Smooth muscle cell of the brain vasculature (primary cell): ENCODE data around the gene SMC3.
A peak's percentile ranks its signal among the peaks of the same experiment; 100 is the strongest.
"Not testable (repeated sequence)": the region's sequence is repeated elsewhere in the genome, so short reads cannot be mapped to it uniquely, and the experiment has no call there.

Experiments
- DNase-seq: peaks from one replicate; pipeline ENCODE4 v3.0.0-alpha.2; 2012; ENCODE audit warnings: low read depth, low spot score

The SMC3 gene

GRCh38 chr10:110625356-110625894 lies 57.9 kb downstream of the SMC3 start:
- no peak for DNase-seq

DNA sequence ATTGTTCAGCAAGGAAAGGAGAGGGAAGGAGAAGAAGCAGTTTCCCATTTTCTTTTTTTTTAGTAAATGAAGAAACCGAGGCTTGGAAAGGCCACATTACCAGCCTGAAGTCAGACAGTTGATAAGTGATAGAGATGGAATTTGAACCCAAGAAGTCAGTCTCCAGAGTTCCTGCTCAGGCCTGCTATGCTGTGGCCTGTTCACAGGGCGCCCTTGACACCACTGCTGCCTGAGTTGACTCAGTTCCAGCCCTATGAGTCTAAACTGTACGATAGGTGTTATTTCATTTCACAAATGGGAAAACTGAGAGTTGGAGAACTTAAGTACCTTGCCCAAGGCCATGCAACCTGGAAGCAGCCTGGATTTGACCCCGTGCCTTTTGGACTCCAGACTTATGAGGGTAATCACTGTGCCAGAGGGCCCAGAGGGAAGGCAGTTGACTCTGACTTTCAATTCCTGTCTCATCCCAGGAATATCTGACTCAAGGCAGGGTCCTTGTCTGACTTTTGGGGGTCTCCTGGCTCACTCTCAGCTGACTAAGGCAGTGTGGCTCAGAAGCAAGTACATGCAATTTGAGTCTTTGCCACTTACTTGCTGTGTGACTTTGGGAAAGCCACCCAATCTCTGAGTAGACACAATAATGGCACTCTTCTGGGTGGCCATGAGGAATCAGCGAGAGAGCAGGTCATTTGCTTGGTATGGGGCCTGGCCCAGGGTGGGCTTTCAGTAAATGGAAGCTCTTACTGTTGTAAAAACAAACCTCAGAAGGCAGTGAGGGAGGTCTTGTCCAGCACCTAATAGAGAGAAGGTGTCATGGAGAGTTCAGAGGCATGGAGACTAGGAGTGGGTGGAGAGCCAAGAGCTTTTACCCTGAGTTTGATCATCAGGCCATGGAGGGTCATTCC lies 58.7 kb downstream of the SMC3 start:
- no peak for DNase-seq

DNA sequence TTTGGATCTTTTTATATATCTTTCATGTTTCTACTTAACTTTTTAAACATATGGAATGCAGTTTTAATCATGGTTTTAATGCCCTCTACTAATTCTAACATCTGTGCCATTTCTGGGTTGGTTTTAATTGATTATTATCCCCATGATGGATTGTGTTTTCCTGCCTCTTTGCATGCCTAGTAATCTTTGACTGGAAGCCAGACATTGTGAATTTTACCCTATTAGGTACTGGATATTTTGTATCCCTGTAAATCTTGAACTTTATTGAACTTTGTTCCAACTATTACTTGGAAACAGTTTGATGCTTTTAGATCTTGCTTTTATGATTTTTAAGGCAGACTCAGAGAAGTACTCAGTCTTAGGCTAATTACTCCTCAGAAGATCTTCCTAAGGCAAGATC lies 60.7 kb downstream of the SMC3 start:
- DNase-seq: no peak

DNA sequence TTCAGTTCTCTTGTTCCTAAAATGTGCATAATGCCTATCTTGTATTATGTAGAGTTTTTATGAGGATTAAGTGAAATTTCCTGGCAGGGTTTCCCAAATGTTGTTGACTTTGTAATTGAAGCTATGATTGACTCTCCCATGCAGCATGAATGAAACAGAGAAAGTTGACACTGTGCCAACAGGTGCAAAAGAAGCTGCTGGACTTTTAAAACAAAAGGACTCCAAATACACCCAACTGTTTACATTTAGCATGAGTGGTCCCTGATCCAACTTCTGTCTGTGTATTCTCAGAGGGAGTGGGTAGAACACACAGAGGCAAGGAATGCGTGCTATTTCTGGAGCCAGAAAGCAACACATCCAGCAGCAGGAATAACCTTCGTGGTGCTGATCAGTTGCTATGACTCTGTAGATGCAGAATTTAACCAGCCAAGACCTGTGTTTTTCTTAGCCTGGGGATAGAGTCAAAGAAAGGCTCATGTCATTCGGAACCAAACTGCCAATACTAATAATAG lies 62.2 kb downstream of the SMC3 start:
- DNase-seq: peak; percentile 50

DNA sequence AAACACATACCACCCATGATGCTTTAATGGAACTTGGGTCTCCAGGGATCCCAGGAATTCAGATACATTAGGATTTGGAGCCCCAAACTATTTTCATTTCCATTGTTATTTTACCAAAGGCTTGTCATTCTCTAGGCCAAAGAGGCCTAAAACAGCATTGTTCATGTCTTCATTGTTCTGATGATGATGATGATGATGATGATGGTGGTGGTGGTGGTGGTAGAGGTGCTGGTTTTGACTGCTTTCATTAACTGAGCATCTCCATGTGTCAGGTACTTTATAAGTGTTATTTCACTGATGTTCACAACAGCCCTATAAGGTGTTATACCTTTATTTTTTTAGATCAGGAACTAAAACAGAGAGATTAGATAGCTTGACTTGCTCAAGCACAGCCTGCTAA lies 64.4 kb downstream of the SMC3 start:
- no peak for DNase-seq

GRCh38 chr10:110632591-110633215 lies 65.2 kb downstream of the SMC3 start:
- DNase-seq: no peak

DNA sequence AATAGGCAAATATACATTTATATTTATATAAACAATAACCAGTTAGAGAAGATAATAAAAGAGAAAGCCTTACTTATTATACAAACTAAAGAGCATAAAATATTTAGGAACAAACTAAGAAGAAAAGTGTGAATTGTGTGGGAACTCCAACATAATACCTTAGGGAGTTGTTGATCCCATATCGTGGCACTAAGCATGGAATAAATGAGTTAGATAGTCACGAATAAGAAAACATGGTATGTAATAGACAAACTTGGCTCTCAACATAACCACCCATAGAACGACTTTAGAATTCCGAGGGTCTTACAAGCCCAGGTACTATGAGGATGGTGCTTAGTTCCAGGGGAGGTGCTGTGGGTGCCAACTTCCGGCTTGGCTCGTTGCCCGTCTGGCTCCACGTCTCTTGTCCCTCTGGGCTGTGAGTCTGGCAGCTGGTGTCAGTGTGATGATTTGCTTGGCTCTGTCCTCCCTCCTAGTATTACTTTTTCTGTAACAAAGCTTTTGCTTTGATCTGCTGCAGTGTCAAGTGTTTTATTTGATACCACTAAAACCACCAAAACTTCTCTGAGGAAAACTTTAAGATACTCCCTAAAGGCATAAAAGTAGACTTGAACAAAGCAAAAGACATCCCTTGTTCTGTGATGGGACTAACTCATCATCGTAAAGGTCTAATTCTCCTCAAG lies 67.2 kb downstream of the SMC3 start:
- no peak for DNase-seq

GRCh38 chr10:110636572-110636931 lies 69.1 kb downstream of the SMC3 start:
- no peak for DNase-seq

DNA sequence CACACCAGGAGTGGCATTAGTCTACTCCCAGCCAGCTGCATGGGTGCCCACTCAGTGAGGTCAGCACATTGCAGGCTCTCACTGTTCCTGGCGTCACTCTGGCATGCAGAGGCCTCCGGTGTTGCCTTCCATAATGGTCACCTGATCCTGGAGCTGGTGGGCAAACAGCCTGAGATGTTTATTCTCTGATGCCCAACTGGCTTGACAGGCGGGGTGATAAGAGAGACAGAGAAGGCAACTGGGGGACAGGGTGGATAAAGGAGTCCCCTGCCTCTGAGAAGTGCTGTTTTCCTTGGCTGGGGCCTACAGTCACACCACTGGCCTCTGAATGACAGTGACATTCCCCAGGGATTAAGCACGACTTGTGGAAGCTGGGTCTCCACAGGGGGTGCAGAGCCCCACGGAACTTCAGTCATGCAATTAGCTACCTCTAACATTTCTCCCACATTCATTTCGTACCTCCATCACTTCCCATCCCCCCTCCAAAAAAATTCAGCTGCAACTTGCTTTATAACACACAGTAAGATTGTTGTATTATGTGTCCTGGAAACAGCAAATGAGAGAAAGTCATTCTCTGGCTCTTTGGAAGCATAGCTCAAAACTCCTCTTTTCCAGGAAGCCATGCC lies 69.5 kb downstream of the SMC3 start:
- no peak for DNase-seq

GRCh38 chr10:110637558-110638053 lies 70.1 kb downstream of the SMC3 start:
- DNase-seq: no peak

GRCh38 chr10:110638319-110638718 lies 70.8 kb downstream of the SMC3 start:
- DNase-seq: no peak

DNA sequence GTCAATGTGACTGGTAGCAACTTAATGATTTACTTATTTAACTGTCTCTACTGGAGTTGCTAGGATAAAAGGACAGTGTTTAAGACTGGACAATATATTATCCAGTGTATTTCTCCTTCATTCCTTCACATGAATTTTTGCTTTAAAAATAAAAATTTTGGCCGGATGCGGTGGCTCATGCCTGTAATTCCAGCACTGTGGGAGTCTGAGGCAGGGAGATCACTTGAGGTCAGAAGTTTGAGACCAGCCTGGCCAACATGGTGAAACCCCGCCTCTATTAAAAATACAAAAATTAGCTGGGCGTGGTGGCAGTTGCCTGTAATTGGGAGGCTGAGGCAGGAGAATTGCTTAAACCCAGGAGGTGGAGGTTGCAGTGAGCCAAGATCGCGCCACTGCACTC lies 71.6 kb downstream of the SMC3 start:
- not testable (repeated sequence) for DNase-seq

DNA sequence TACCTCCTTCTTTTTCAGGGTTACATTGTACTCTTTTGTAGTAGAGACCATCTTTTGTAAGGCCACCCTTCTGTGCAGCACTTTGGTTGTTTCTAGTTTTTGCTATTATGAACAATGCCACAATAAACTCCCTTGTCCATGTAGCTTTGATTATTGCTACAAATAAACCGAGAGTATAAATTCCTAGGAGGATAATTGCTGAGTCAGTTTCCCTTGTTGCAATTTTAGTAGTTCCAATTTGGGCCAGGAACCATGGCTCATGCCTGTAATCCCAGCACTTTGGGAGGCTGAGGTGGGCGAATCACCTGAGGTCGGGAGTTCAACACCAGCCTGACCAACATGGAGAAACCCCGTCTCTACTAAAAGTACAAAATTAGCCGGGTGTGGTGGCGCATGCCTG lies 72.4 kb downstream of the SMC3 start:
- DNase-seq: not testable (repeated sequence)

- DNase-seq: no peak
Observed at GRCh38 chr10:110641256-110641655, 73.8 kb downstream of the SMC3 start.

GRCh38 chr10:110642204-110643034 lies 74.9 kb downstream of the SMC3 start:
- DNase-seq: no peak

DNA sequence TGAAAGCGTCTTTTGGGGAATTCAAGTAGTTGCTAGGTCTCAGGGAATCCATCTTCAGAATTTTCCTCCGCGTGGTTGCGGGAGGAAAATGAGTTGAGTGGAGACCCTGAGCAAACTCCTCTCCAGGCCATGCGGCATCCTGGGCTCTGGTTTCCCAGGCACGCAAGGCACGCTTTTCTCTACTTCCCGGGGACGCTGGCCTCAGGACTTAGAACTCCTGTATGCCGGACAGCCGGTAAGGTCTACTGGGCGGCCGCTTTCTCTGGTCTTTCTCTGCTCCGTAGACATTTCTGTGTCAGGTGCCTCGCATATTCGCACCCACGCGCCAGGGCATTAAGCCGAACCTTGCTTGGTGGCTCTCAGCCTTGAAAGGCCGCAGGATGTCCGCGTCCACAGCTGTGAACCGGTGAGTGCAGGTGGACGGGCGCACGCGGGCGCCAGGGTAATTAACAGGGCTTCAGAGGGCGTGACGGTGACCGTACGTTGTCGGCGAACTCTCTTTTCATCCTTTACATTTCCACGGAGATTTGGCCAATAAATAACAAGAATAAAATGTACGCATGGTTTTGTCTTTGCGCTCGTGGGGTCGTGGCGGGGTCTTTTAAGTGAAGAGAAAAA lies 75.6 kb downstream of the SMC3 start:
- no peak for DNase-seq

GRCh38 chr10:110643653-110644597 lies 76.4 kb downstream of the SMC3 start, which contains the start of gene RBM20:
TSS of gene RBM20 (plus strand) at chr10:110644336. CDS start at chr10:110644455, 119 bp downstream.
- DNase-seq: no peak

GRCh38 chr10:110644598-110645462 lies 77.3 kb downstream of the SMC3 start:
- DNase-seq: no peak
